Measurements from ENCODE around the gene FAM200A. TPM values are rescaled to one million over a fixed set of nuclear protein-coding genes. Genes with fewer than 3 reads are reported as not detected.

Gene FAM200A
- total and polyA plus RNA-seq, 2 of the 13 experiments (the other 11 are each of a cell fraction or from before 2014, with no cell fraction given), result 4.7 to 6.3 TPM

GRCh38 chr7:99499721-99500636, 51.9 kb downstream of the FAM200A start, which contains the start of gene ZNF394 (continued):
- peak; percentile 36; the same call in 1 of the 2 replicates for TF ChIP-seq PITX1 (CRISPR knock-in tag; IDR thresholded peaks at IDR 0.05)
- peak; percentile 70; the same call in 1 of the 3 replicates for TF ChIP-seq MXI1 (IDR thresholded peaks at IDR 0.05; ENCODE audit: borderline replicate concordance, low read depth, low read length)
- no peak for TF ChIP-seq FOXM1 (CRISPR knock-in tag; IDR thresholded peaks at IDR 0.05)
- no peak for TF ChIP-seq THRA (CRISPR knock-in tag; IDR thresholded peaks at IDR 0.05; ENCODE audit: borderline replicate concordance)
- 0 out of 2 replicates have a peak, but pooled peaks have one; percentile 9 for TF ChIP-seq ZNF749 (CRISPR knock-in tag; IDR thresholded peaks at IDR 0.05; ENCODE audit: borderline replicate concordance)
- TF ChIP-seq ARNT (IDR thresholded peaks at IDR 0.05), result no peak
- TF ChIP-seq FOXP1 (IDR thresholded peaks at IDR 0.05), result no peak
- no peak for TF ChIP-seq FOXP1 (CRISPR knock-in tag; IDR thresholded peaks at IDR 0.05)
- TF ChIP-seq ZNF605 (CRISPR knock-in tag; IDR thresholded peaks at IDR 0.05), result peak; percentile 70; the same call in 1 of the 2 replicates
- TF ChIP-seq ZNF383 (CRISPR knock-in tag; IDR thresholded peaks at IDR 0.05; ENCODE audit: borderline replicate concordance), result no peak
- peak; percentile 72; the same call in 1 of the 2 replicates for TF ChIP-seq ZNF235 (CRISPR knock-in tag; IDR thresholded peaks at IDR 0.05; ENCODE audit: borderline replicate concordance)
- TF ChIP-seq TFAP4 (IDR thresholded peaks at IDR 0.05; ENCODE audit: borderline replicate concordance, low read depth), result peak; percentile 50; the same call in 1 of the 2 replicates
- peak; percentile 61; the same call in 1 of the 2 replicates for TF ChIP-seq MEF2D (CRISPR knock-in tag; IDR thresholded peaks at IDR 0.05)
- no peak for TF ChIP-seq ZNF569 (CRISPR knock-in tag; IDR thresholded peaks at IDR 0.05; ENCODE audit: borderline replicate concordance)
- TF ChIP-seq ZNF644 (CRISPR knock-in tag; IDR thresholded peaks at IDR 0.05; ENCODE audit: low read depth), result no peak
- TF ChIP-seq ZNF234 (CRISPR knock-in tag; conservative IDR thresholded peaks at IDR 0.05), result no peak
- TF ChIP-seq POLR2A (IDR thresholded peaks at IDR 0.05; ENCODE audit: insufficient read depth in 1 of 2, low read depth in 2 of 2, low read length in 2 of 2), result peak; percentile 77 to 86
- TF ChIP-seq ZNF878 (CRISPR knock-in tag; IDR thresholded peaks at IDR 0.05), result no peak
- TF ChIP-seq HOXA3 (CRISPR knock-in tag; IDR thresholded peaks at IDR 0.05), result peak; percentile 98
- TF ChIP-seq ZSCAN20 (CRISPR knock-in tag; IDR thresholded peaks at IDR 0.05; ENCODE audit: borderline replicate concordance), result no peak
- no peak for TF ChIP-seq KLF6 (CRISPR knock-in tag; IDR thresholded peaks at IDR 0.05)
- TF ChIP-seq MXD3 (CRISPR knock-in tag; IDR thresholded peaks at IDR 0.05), result no peak
- TF ChIP-seq ZNF446 (CRISPR knock-in tag; IDR thresholded peaks at IDR 0.05), result peak; percentile 70
- 0 out of 2 replicates have a peak, but pooled peaks have one; percentile 31 for TF ChIP-seq AHR (CRISPR knock-in tag; IDR thresholded peaks at IDR 0.05)

Data from HepG2 (cell line).